Measurements from ENCODE around the gene WASF2.

The WASF2 gene

GRCh38 chr1:27380766-27381733 is 108.9 kb downstream of the WASF2 start:
- Histone ChIP-seq H3K27ac (no peak overlapping the region), H3K9me3 (ENCODE audit: severe bottlenecking) (no peaks in the 10 kb centered on the region), H3K36me3 (no peaks in the 10 kb centered on the region), H3K4me3 (ENCODE audit: low read depth, low read length) (no peak overlapping the region), H3K27me3 (ENCODE audit: insufficient read depth, low read depth, severe bottlenecking) (no peaks in the 10 kb centered on the region)
- DNase-seq: no peak
- TF ChIP-seq CTCF (IDR thresholded peaks at IDR 0.05; ENCODE audit: low read depth, low read length): no peak

GRCh38 chr1:27380224-27380623 is 109.7 kb downstream of the WASF2 start:
- Histone ChIP-seq H3K36me3 (no peaks in the 10 kb centered on the region), H3K4me3 (ENCODE audit: low read depth, low read length) (no peak overlapping the region), H3K27me3 (ENCODE audit: insufficient read depth, low read depth, severe bottlenecking) (no peaks in the 10 kb centered on the region), H3K27ac (no peak overlapping the region), H3K9me3 (ENCODE audit: severe bottlenecking) (no peaks in the 10 kb centered on the region)
- TF ChIP-seq CTCF (IDR thresholded peaks at IDR 0.05; ENCODE audit: low read depth, low read length): no peak
- no peak for DNase-seq

DNA sequence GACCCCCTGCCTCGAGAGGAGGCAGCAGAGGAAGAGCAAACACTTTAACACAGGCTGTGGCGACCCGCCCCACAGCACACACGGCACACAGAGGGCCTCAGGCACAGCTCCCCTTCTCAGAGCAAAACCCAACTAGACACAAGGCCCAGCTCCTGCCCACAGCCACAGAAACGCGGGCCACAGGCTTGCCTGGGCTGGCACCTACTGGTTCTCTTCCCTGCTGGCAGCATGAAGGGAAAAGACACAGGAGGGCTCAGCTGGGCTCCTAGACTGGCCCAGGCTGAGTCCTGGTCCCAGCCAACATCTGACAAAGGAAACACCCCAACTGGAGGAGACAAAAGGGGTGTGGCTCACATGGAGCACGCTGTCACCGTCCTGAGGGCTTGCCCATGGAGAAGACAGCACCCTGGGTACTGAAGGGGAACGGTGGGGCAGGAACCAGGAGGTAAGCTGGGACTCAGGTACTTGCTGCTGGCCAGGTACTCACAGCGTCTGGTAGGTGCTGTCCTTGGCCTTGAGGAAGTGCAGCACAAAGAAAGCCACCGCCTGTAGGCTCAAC is 110.3 kb downstream of the WASF2 start:
- Histone ChIP-seq H3K27me3 (ENCODE audit: insufficient read depth, low read depth, severe bottlenecking) (no peaks in the 10 kb centered on the region), H3K4me3 (ENCODE audit: low read depth, low read length) (no peak overlapping the region), H3K27ac (no peak overlapping the region), H3K36me3 (no peaks in the 10 kb centered on the region), H3K9me3 (ENCODE audit: severe bottlenecking) (no peaks in the 10 kb centered on the region)
- no peak for DNase-seq
- no peak for TF ChIP-seq CTCF (IDR thresholded peaks at IDR 0.05; ENCODE audit: low read depth, low read length)

- DNase-seq: no peak
- no peak overlapping the region for H3K4me3 ChIP-seq (ENCODE audit: low read depth, low read length)
- H3K27me3 ChIP-seq (ENCODE audit: insufficient read depth, low read depth, severe bottlenecking): no peaks in the 10 kb centered on the region
- no peak for TF ChIP-seq CTCF (IDR thresholded peaks at IDR 0.05; ENCODE audit: low read depth, low read length)
- H3K27ac ChIP-seq: no peak overlapping the region
- H3K9me3 ChIP-seq (ENCODE audit: severe bottlenecking): no peaks in the 10 kb centered on the region
- H3K36me3 ChIP-seq: no peaks in the 10 kb centered on the region
Observed at GRCh38 chr1:27377760-27378495, 112.0 kb downstream of the WASF2 start.

DNA sequence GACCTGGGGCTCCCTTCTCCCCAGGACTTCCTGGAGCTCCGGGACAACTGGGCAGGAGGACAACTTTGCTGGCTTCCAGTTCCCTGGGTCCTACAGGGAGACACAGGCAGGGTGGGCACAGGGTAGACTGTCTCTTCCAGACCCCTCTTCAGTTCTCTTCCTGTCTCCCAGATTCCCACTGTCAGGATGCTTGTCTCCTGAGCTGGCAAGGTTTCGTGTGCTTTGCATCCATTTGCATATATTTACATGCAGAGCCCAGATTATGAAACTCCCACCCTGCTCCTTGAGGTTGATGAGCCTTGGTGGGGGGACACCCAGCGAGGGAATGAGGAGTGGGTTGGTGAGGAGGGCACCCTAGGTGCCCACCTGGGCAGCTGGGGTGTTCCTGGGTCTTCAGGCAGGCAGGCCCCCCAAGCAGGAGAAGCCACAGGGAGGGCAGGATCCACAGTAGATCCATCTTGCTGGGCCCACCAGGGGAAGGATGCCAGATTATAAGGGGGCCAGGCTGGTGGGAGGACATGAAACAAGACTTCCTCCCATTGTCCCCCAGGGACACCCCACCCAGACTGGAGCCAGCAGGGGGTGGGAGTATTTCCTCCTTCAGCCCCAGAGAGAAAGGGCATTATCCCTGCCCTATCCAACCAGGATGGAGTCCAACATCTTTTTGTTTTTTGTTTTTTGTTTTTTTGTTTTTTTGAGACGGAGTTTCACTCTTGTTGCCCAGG is 115.4 kb downstream of the WASF2 start, which contains the start of gene FCN3:
TSS of gene FCN3 (minus strand) at position 463 of the 725 bp plus-strand sequence. CDS start at position 457, 6 bp downstream.
- DNase-seq: no peak
- H3K36me3 ChIP-seq: no peaks in the 10 kb centered on the region
- H3K4me3 ChIP-seq (ENCODE audit: low read depth, low read length): no peak within 1 kb of the TSS
- no peaks in the 10 kb centered on the region for H3K9me3 ChIP-seq (ENCODE audit: severe bottlenecking)
- no peaks in the 10 kb centered on the region for H3K27me3 ChIP-seq (ENCODE audit: insufficient read depth, low read depth, severe bottlenecking)
- no peak within 1 kb of the TSS for H3K27ac ChIP-seq
- TF ChIP-seq CTCF (IDR thresholded peaks at IDR 0.05; ENCODE audit: low read depth, low read length): no peak

All from WERI-Rb-1 (cell line).